Measurements from ENCODE around the gene FAM168A. TPM values are rescaled to one million over a fixed set of nuclear protein-coding genes. Genes with fewer than 3 reads are reported as not detected.

Gene FAM168A
- total and polyA plus RNA-seq, 2 donors (not counting 1 experiment from before 2014, with no cell fraction given): 16.3 to 23.8 TPM

DNA sequence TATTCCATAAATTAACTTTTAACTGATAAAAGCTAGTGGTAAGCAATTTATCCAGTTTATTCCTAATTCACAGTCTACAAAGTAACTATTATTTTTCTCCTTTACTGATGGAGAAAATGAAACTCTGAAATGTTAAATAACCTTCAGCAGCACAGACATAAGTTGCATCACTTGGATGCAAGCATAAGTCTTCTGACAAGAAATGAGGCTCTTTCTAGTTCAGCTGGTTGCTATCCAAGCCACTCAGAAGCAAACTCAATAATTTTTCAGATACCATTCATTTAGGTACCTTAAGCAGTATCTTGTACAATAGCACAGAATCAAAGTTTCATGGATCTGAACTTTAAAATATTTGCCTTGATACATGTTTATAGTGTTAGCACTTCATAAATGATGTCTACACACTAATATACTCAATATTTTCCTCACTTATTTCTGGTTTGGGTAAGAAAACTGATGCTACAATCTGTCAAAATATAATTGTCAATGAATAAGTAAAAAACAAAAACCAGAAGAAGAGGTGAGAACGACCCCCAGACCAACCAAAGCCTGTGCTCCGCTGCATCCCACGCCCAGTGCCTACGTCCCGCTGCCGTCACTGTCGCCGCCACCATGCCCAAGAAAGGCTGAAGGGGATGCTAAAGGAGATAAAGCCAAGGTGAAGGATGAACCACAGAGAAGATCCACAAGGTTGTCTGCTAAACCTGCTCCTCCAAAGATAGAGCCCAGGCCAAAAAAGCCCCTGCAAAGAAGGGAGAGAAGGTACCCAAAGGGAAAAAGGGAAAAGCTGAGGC, 18.1 kb downstream of the FAM168A start:
- Histone ChIP-seq H3K9ac (ENCODE audit: insufficient read depth, low read length) (no peak overlapping the region), H3K27me3 (ENCODE audit: control insufficient read depth, insufficient read depth, low read length) (no peaks in the 10 kb centered on the region), H3K4me3 (replicated peaks in 1 of 4; ENCODE audit: control extremely low read depth in 1 of 4, insufficient read depth in 1 of 4, low read depth in 3 of 4, low read length in 4 of 4) (no peak overlapping the region), H3K9me3 (ENCODE audit: control insufficient read depth, insufficient read depth, low read depth, low read length) (no peaks in the 10 kb centered on the region), H3K27ac (ENCODE audit: insufficient read depth, low read length) (no peak overlapping the region), H3K4me2 (ENCODE audit: extremely low read depth, insufficient read depth, low read length) (no peak overlapping the region), H3K79me2 (ENCODE audit: control insufficient read depth, insufficient read depth, low read length) (peaks cover 8% of the 10 kb centered on the region), H2AFZ (ENCODE audit: low read length) (no peak overlapping the region), H4K20me1 (ENCODE audit: control insufficient read depth, extremely low read depth, insufficient read depth, low read length) (no peaks in the 10 kb centered on the region), H3K4me1 (ENCODE audit: control insufficient read depth, extremely low read depth, insufficient read depth, low read length) (no peaks in the 10 kb centered on the region), H3K36me3 (ENCODE audit: control insufficient read depth, insufficient read depth, low read length) (no peaks in the 10 kb centered on the region)
- TF ChIP-seq, protein P1, sequence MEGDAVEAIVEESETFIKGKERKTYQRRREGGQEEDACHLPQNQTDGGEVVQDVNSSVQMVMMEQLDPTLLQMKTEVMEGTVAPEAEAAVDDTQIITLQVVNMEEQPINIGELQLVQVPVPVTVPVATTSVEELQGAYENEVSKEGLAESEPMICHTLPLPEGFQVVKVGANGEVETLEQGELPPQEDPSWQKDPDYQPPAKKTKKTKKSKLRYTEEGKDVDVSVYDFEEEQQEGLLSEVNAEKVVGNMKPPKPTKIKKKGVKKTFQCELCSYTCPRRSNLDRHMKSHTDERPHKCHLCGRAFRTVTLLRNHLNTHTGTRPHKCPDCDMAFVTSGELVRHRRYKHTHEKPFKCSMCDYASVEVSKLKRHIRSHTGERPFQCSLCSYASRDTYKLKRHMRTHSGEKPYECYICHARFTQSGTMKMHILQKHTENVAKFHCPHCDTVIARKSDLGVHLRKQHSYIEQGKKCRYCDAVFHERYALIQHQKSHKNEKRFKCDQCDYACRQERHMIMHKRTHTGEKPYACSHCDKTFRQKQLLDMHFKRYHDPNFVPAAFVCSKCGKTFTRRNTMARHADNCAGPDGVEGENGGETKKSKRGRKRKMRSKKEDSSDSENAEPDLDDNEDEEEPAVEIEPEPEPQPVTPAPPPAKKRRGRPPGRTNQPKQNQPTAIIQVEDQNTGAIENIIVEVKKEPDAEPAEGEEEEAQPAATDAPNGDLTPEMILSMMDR (conservative IDR thresholded peaks at IDR 0.05 in 1 of 2, IDR thresholded peaks at IDR 0.05 in 1 of 2; ENCODE audit: low read depth in 1 of 2, low read length in 2 of 2): no peak
- no peak for TF ChIP-seq EZH2 (IDR thresholded peaks at IDR 0.05; ENCODE audit: low read length, missing control alignments)
- no peak for DNase-seq (ENCODE audit: low read depth in 2 of 2)

DNA sequence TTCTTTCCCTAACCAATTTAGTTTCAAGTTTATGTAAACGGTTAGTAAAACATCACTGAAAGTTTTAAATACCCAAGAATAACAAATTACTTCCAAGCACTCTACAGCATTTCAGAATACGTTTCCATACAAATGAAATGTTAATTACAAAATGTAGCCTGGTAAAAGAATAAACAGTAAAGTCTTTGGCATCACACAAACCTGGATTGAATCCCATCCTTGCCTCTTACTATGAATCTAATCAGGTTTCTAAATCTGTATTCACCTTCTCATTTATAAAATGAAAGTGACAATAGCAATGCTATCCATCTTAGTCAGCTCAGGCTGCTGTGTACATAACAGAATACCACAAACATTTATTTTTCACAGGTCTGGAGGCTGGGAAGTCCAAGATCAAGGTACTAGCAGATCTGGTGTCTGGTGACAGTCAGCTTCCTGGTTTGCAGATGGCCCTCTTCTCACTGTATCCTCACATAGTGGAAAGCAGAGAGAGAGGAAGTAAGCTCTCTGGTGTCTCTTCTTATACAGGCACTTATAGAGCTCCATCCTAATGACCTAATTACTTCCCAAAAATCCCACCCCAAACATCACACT, 19.2 kb downstream of the FAM168A start:
- Histone ChIP-seq H3K79me2 (ENCODE audit: control insufficient read depth, insufficient read depth, low read length) (peaks cover 5% of the 10 kb centered on the region), H3K4me3 (replicated peaks in 1 of 4; ENCODE audit: control extremely low read depth in 1 of 4, insufficient read depth in 1 of 4, low read depth in 3 of 4, low read length in 4 of 4) (no peak overlapping the region)

DNA sequence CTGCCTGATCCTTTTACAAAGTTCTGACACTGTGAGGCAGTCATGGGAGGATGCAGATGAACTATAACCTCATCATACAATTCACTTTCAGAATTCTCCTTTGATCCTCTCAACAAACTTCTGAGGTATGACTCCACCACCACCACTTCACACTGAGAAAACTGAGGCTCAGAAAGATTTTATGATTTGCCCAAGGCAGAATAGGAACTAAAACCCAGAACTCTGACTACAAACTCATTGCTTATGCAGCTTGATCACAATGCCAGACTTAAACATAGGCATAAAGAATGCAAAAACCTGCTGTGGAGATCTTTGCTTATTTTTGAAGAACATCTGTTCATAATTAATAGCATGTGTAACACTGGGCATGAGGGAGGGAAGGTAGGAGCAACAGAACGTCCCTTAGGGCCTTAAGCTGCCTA, 20.4 kb downstream of the FAM168A start:
- DNase-seq (ENCODE audit: low read depth in 2 of 2): peak; percentile 33 to 40
- peak overlapping the region; percentile 18 for H3K4me2 ChIP-seq (ENCODE audit: extremely low read depth, insufficient read depth, low read length)
- no peaks in the 10 kb centered on the region for H4K20me1 ChIP-seq (ENCODE audit: control insufficient read depth, extremely low read depth, insufficient read depth, low read length)
- H3K27me3 ChIP-seq (ENCODE audit: control insufficient read depth, insufficient read depth, low read length): no peaks in the 10 kb centered on the region
- peaks cover 4% of the 10 kb centered on the region for H3K79me2 ChIP-seq (ENCODE audit: control insufficient read depth, insufficient read depth, low read length)
- H3K4me3 ChIP-seq (replicated peaks in 1 of 4; ENCODE audit: control extremely low read depth in 1 of 4, insufficient read depth in 1 of 4, low read depth in 3 of 4, low read length in 4 of 4): no peak overlapping the region
- no peaks in the 10 kb centered on the region for H3K36me3 ChIP-seq (ENCODE audit: control insufficient read depth, insufficient read depth, low read length)
- no peak overlapping the region for H3K9ac ChIP-seq (ENCODE audit: insufficient read depth, low read length)
- H3K4me1 ChIP-seq (ENCODE audit: control insufficient read depth, extremely low read depth, insufficient read depth, low read length): no peaks in the 10 kb centered on the region
- H3K9me3 ChIP-seq (ENCODE audit: control insufficient read depth, insufficient read depth, low read depth, low read length): no peaks in the 10 kb centered on the region
- H2AFZ ChIP-seq (ENCODE audit: low read length): no peak overlapping the region
- H3K27ac ChIP-seq (ENCODE audit: insufficient read depth, low read length): no peak overlapping the region
- TF ChIP-seq EZH2 (IDR thresholded peaks at IDR 0.05; ENCODE audit: low read length, missing control alignments): no peak
- TF ChIP-seq, protein P1 (conservative IDR thresholded peaks at IDR 0.05 in 1 of 2, IDR thresholded peaks at IDR 0.05 in 1 of 2; ENCODE audit: low read depth in 1 of 2, low read length in 2 of 2): no peak

More for the DNA sequence above, 19.2 kb downstream of the FAM168A start:
- no peak overlapping the region for H3K27ac ChIP-seq (ENCODE audit: insufficient read depth, low read length)
- H3K27me3 ChIP-seq (ENCODE audit: control insufficient read depth, insufficient read depth, low read length): no peaks in the 10 kb centered on the region
- no peaks in the 10 kb centered on the region for H3K9me3 ChIP-seq (ENCODE audit: control insufficient read depth, insufficient read depth, low read depth, low read length)
- H3K36me3 ChIP-seq (ENCODE audit: control insufficient read depth, insufficient read depth, low read length): no peaks in the 10 kb centered on the region
- no peak overlapping the region for H3K4me2 ChIP-seq (ENCODE audit: extremely low read depth, insufficient read depth, low read length)
- DNase-seq (ENCODE audit: low read depth in 2 of 2): peak in 1 of 2 donors; percentile 20
- no peak overlapping the region for H3K9ac ChIP-seq (ENCODE audit: insufficient read depth, low read length)
- no peaks in the 10 kb centered on the region for H3K4me1 ChIP-seq (ENCODE audit: control insufficient read depth, extremely low read depth, insufficient read depth, low read length)
- H4K20me1 ChIP-seq (ENCODE audit: control insufficient read depth, extremely low read depth, insufficient read depth, low read length): no peaks in the 10 kb centered on the region
- no peak overlapping the region for H2AFZ ChIP-seq (ENCODE audit: low read length)
- TF ChIP-seq, protein P1 (conservative IDR thresholded peaks at IDR 0.05 in 1 of 2, IDR thresholded peaks at IDR 0.05 in 1 of 2; ENCODE audit: low read depth in 1 of 2, low read length in 2 of 2): no peak
- TF ChIP-seq EZH2 (IDR thresholded peaks at IDR 0.05; ENCODE audit: low read length, missing control alignments): no peak
